Retinal pigment epithelial cell (primary cell): Measurements from ENCODE around the gene ERBIN.
"Not testable (repeated sequence)": the region's sequence is repeated elsewhere in the genome, so short reads cannot be mapped to it uniquely, and the experiment has no call there.

Experiments used
- DNase-seq: peaks from one replicate; pipeline ENCODE4 v3.0.0-alpha.2; 2010; ENCODE audit warnings: low read depth
- H3K4me3 ChIP-seq: 2 replicates; pipeline ENCODE4 v1.5.1; 2011; ENCODE audit warnings: mild to moderate bottlenecking, low read length, control low read depth, moderate library complexity
- TF ChIP-seq, protein P1 (sequence below): conservative IDR thresholded peaks from 2 replicates; pipeline ENCODE4 v1.5.1; 2011; ENCODE audit warnings: low read depth, low read length, control low read depth, inconsistent platforms

ERBIN gene

GRCh38 chr5:65886387-65886786 lies 40.0 kb upstream of the ERBIN start:
- TF ChIP-seq, protein P1, sequence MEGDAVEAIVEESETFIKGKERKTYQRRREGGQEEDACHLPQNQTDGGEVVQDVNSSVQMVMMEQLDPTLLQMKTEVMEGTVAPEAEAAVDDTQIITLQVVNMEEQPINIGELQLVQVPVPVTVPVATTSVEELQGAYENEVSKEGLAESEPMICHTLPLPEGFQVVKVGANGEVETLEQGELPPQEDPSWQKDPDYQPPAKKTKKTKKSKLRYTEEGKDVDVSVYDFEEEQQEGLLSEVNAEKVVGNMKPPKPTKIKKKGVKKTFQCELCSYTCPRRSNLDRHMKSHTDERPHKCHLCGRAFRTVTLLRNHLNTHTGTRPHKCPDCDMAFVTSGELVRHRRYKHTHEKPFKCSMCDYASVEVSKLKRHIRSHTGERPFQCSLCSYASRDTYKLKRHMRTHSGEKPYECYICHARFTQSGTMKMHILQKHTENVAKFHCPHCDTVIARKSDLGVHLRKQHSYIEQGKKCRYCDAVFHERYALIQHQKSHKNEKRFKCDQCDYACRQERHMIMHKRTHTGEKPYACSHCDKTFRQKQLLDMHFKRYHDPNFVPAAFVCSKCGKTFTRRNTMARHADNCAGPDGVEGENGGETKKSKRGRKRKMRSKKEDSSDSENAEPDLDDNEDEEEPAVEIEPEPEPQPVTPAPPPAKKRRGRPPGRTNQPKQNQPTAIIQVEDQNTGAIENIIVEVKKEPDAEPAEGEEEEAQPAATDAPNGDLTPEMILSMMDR, result no peak
- DNase-seq, result no peak
- H3K4me3 ChIP-seq, result no peak overlapping the region

DNA sequence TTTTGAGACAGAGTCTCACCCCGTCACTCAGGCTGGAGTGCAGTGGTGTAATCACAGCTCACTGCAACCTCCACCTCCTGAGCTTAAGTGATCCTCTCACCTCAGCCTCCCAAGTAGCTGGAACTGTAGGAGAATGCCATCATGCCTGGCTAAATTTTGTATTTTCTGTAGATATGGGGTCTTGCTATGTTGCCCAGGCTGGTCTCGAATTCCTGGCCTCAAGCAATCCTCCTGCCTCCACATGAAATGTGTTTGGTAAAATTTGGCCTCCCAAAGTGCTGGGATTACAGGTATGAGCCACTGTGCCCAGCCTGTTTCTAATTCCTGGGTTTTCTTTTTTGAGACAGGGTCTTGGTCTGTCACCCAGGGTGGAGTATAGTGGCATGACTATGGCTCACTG lies 34.4 kb upstream of the ERBIN start:
- DNase-seq, H3K4me3 ChIP-seq: not testable (repeated sequence)

DNA sequence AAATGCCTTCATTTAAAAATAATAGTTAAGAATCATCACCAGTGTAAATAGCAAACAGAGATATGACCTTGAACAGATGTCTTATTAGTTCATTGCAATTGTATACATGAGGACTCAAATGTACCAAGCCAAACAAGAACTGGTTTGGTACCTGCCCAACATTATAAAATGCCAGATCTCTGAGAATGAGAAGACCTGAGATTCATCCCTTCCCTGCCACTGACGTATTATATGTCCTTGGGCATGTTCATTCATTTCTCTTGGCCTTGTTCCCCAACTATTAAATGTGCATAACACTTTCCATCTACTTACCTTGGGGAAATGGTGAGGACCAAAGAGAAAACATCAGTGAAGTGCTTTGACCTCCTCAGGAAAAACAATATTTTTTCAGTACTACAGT lies 33.6 kb upstream of the ERBIN start:
- DNase-seq, result no peak
- H3K4me3 ChIP-seq, result no peak overlapping the region
- TF ChIP-seq, protein P1, result no peak

- TF ChIP-seq, protein P1, result no peak
- no peak for DNase-seq
- H3K4me3 ChIP-seq, result no peak overlapping the region
Observed at GRCh38 chr5:65893749-65894430, 32.5 kb upstream of the ERBIN start.

DNA sequence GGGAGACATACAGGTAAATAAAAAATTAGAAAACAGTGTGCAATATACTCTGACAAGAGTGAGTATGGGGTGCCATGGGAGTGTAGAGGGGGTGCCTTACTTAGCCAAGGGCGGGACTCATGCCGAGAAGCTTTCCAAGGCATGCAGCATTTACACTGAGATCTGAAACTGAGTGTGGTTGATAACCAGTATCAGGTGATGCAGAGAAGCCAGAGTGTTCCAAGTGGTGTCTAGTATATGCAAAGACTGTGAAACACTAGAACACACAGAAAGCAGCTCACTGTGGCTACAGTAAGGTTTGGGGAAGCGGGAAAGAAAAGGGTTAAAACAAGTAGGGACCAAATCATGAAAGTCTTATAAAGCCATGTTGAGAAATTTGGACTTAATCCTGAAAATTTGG lies 30.5 kb upstream of the ERBIN start:
- no peak overlapping the region for H3K4me3 ChIP-seq
- DNase-seq, result no peak
- TF ChIP-seq, protein P1, result no peak

DNA sequence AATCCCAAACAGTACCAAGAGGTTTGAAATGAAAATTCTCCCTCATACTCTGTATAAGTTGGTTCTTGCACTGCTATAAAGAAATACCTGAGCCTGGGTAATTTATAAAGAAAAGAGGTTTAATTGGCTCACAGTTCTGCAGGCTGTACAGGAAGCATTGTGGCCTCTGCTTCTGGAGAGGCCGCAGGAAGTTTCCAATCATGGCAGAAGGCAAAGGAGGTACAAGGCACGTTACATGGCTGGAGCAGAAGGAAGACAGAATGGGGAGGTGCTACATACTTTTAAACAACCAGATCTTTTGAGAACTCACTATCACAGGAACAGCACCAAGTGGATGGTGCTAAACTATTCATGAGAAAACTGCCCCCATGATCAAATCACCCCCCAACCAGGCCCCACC lies 25.6 kb upstream of the ERBIN start:
- TF ChIP-seq, protein P1, result no peak
- no peak overlapping the region for H3K4me3 ChIP-seq
- DNase-seq, result no peak

DNA sequence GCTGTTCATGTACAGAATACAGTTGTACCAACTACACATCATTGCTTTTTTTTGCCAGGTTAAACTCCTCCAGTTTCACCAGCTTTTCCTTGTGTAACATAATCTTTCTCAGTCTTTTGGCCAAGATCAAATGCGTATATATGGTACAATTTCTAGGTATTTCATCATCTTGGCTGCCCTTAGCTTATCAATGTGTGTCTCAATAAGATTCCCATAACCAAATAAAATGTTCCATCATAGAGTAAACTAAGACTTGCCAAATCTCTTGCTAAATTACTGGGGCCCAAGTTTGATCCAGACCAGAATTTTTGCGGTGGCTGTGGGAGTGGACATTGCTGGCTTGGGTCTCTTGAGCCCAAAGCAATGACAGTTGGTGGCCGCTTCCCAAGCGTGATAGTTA lies 24.3 kb upstream of the ERBIN start:
- no peak for DNase-seq
- TF ChIP-seq, protein P1, result no peak

More for the DNA sequence above, 24.3 kb upstream of the ERBIN start:
- no peak overlapping the region for H3K4me3 ChIP-seq
